A549 (cell line): Measurements from ENCODE around the gene WDR35. TPM values are rescaled to one million over a fixed set of nuclear protein-coding genes. Genes with fewer than 3 reads are reported as not detected.

Source experiments
- ATAC-seq, 2 experiments: fragments of 200-7000 bp in 1 of 2; fragments of >200 bp in 1 of 2; cut with Nextera tagmentation in 1 of 2; cut with Tn5 transposase in 1 of 2; 3 replicates each; pipeline versions ENCODE4 v1.8.0 to v1.9.1; 2018 to 2020; ENCODE audit warnings: mild to moderate bottlenecking in 1 of 2, moderate library complexity in 1 of 2
- CTCF ChIA-PET: fragments of 300-600 bp; sonication (Branson Sonifier 250); formaldehyde crosslinking; extraction: SDS; loops from one replicate; lab custom pipeline; 2021; ENCODE audit warnings: antibody characterized with exemption, inconsistent platforms; lab: Yijun Ruan, JAX
- POLR2A ChIA-PET: fragments of 350-600 bp; formaldehyde crosslinking; extraction: SDS; loops from one replicate; lab custom pipeline; 2021; ENCODE audit warnings: antibody characterized with exemption, inconsistent platforms; lab: Yijun Ruan, JAX
- DNase-seq, 2 experiments: peaks; one replicate each; pipeline versions ENCODE4 v3.0.0 to v3.0.0-alpha.2; 2011 to 2016; ENCODE audit warnings: low read depth in 1 of 2, low spot score in 1 of 2
- FAIRE-seq: peaks from 2 replicates; lab custom pipeline; 2011; peaks lifted over from hg19 to GRCh38; lab: Jason Lieb, UNC
- H3K27ac ChIP-seq, 2 experiments: fragments of >200 bp; sonication (Bioruptor Twin); formaldehyde crosslinking; 3 replicates each; pipeline ENCODE4 v1.5.1; 2016 to 2017
- H3K4me1 ChIP-seq: fragments of >200 bp; sonication (Bioruptor Twin); formaldehyde crosslinking; 3 replicates; pipeline ENCODE4 v1.6.1; 2016
- H3K4me2 ChIP-seq: fragments of >200 bp; sonication (Bioruptor Twin); formaldehyde crosslinking; 3 replicates; pipeline ENCODE4 v1.6.1; 2016
- H3K4me3 ChIP-seq: fragments of >200 bp; sonication (Bioruptor Twin); formaldehyde crosslinking; 3 replicates; pipeline ENCODE4 v1.5.1; 2016
- H3K9me3 ChIP-seq: fragments of >200 bp; sonication (Bioruptor Twin); formaldehyde crosslinking; 3 replicates; pipeline ENCODE4 v1.6.1; 2016
- BHLHE40 ChIP-seq: IDR thresholded peaks from 2 replicates; pipeline ENCODE4 v1.6.1; 2012; ENCODE audit warnings: low read depth, low read length, inconsistent platforms
- E2F6 ChIP-seq: IDR thresholded peaks from 2 replicates; pipeline ENCODE4 v1.6.1; 2012; ENCODE audit warnings: low read depth, borderline replicate concordance
- EHF ChIP-seq: fragments of 250-450 bp; sonication (Bioruptor Pico); IDR thresholded peaks from 2 replicates; pipeline ENCODE4 v1.5.0; 2020; ENCODE audit warnings: mild to moderate bottlenecking
- GATA3 ChIP-seq: IDR thresholded peaks from 2 replicates; pipeline ENCODE4 v1.6.1; 2012; ENCODE audit warnings: borderline replicate concordance
- HOXB5 ChIP-seq: fragments of 250-450 bp; sonication (Bioruptor Pico); IDR thresholded peaks from 2 replicates; pipeline ENCODE4 v1.5.0; 2020; ENCODE audit warnings: mild to moderate bottlenecking, moderate library complexity
- KDM5A ChIP-seq: fragments of 200-600 bp; sonication (generic); IDR thresholded peaks from 2 replicates; pipeline ENCODE4 v1.6.1; 2016; ENCODE audit warnings: antibody characterized with exemption, mild to moderate bottlenecking
- MAZ ChIP-seq: fragments of 150-350 bp; IDR thresholded peaks from 2 replicates; pipeline ENCODE4 v1.6.1; 2014; ENCODE audit warnings: antibody characterized with exemption, low read depth, low read length, borderline replicate concordance
- MYC ChIP-seq: IDR thresholded peaks from 2 replicates; pipeline ENCODE4 v1.6.1; 2012; ENCODE audit warnings: mild to moderate bottlenecking, inconsistent platforms, low read length, improper control_type of control experiment, borderline replicate concordance
- NPAS2 ChIP-seq: fragments of 250-450 bp; sonication (Bioruptor Pico); IDR thresholded peaks from 2 replicates; pipeline ENCODE4 v1.8.0; 2022; ENCODE audit warnings: mild to moderate bottlenecking, moderate library complexity, borderline replicate concordance
- POLR2A ChIP-seq: IDR thresholded peaks from 2 replicates; pipeline ENCODE4 v1.6.1; 2012; ENCODE audit warnings: mild to moderate bottlenecking, low read length
- RARB ChIP-seq: fragments of 250-450 bp; sonication (Bioruptor Pico); IDR thresholded peaks from 2 replicates; pipeline ENCODE4 v1.8.0; 2021; ENCODE audit warnings: mild to moderate bottlenecking, moderate library complexity
- REST ChIP-seq: fragments of 200-600 bp; sonication (generic); IDR thresholded peaks from 2 replicates; pipeline ENCODE4 v1.6.1; 2016; ENCODE audit warnings: antibody characterized with exemption, mild to moderate bottlenecking, moderate library complexity
- SREBF2 ChIP-seq: fragments of 450-650 bp; IDR thresholded peaks from 2 replicates; pipeline ENCODE4 v1.6.1; 2014; ENCODE audit warnings: mild to moderate bottlenecking, moderate library complexity
- TFCP2L1 ChIP-seq: fragments of 250-450 bp; sonication (Bioruptor Pico); IDR thresholded peaks from 2 replicates; pipeline ENCODE4 v1.5.0; 2021; ENCODE audit warnings: mild to moderate bottlenecking
- ZC3H11A ChIP-seq: fragments of 450-650 bp; IDR thresholded peaks from 2 replicates; pipeline ENCODE4 v1.6.1; 2014; ENCODE audit warnings: antibody characterized with exemption, mild to moderate bottlenecking
- WGBS: methylation state at CpG from one replicate; pipeline ENCODE4 v1.1.6; 2017; ENCODE audit errors: missing lambda C conversion rate; 5-methylcytosine and 5-hydroxymethylcytosine counted together
- polyA plus RNA-seq, 4 experiments: library from polyadenylated mRNA; depleted of rRNA in 3 of 4; stranded (reverse); fragments of >200 nt; fragmentation: RNase III in 1 of 4; extraction: RNeasy Plus Mini Kit Qiagen cat#74134 plus additional on column Dnase treatment in 1 of 4; gene quantifications; 2 replicates in 3 of 4; 3 replicates in 1 of 4; pipeline ENCODE4 v1.2.3, GENCODE V29; 2011 to 2017
- TF ChIP-seq, protein P1 (sequence below): fragments of 250-450 bp; sonication (Bioruptor Pico); IDR thresholded peaks from 2 replicates; pipeline ENCODE4 v1.5.0; 2021; ENCODE audit warnings: mild to moderate bottlenecking, moderate library complexity, borderline replicate concordance

The WDR35 gene
- polyA plus RNA-seq, 2 of the 4 experiments (the other 2 are of a cell fraction): 12.1 to 28.5 TPM

DNA sequence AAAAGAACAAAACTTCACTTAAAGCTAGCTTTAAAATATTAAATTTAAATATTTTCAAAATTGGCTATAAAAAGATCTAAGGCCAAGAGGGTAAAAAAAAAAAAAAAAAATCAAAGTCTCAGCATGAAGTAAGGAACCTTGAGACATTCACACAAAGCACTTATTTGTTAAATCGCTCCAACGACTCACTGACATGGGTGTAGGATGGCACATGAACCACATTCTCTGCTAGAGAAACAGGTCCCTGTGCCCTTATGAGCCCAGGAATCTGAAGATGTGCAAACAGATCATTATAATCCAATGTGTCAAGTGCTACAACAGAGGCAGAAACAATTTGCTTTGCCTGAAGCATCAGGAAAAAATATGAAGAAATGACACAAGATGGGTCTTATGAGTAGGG is 47.8 kb upstream of the WDR35 start:
- CTCF ChIA-PET: interaction anchor here (1.0 to 2.7 kb wide), 5 partner anchors 13 to 188 kb away, joined by 3 to 10 read pairs (median 4); partner anchors contain the start of gene SDC1
- 88% methylated on average over 2 of the region's 2 CpGs for WGBS
- TF ChIP-seq KDM5A (no peak), BHLHE40 (no peak), POLR2A (no peak), REST (no peak), NPAS2 (no peak), MYC (no peak), SREBF2 (no peak), ZC3H11A (no peak)

GRCh38 chr2:20035955-20036666 is 46.2 kb upstream of the WDR35 start:
- Histone ChIP-seq H3K4me2 (no peak overlapping the region), H3K9me3 (no peaks in the 10 kb centered on the region), H3K27ac (no peak overlapping the region), H3K4me3 (no peak overlapping the region), H3K4me1 (peaks cover 7% of the 10 kb centered on the region; the same call in 2 of the 3 replicates)
- ChIA-PET POLR2A (no interaction called here), CTCF (interaction anchor here (0.8 to 4.2 kb wide), 6 partner anchors 7 to 63 kb away, joined by 3 to 40 read pairs (median 8); no protein-coding TSS in a partner anchor)
- DNase-seq: no peak
- no peak for FAIRE-seq
- peak in 1 of 2 experiments; percentile 53; a peak in 1 of 6 replicates for ATAC-seq
- 98% methylated on average over 4 of the region's 4 CpGs for WGBS
- TF ChIP-seq BHLHE40 (no peak), TFCP2L1 (CRISPR knock-in tag) (no peak), GATA3 (no peak), EHF (CRISPR knock-in tag) (no peak), E2F6 (no peak), ZC3H11A (no peak), MAZ (no peak), RARB (no peak), HOXB5 (CRISPR knock-in tag) (no peak)
- TF ChIP-seq, protein P1, sequence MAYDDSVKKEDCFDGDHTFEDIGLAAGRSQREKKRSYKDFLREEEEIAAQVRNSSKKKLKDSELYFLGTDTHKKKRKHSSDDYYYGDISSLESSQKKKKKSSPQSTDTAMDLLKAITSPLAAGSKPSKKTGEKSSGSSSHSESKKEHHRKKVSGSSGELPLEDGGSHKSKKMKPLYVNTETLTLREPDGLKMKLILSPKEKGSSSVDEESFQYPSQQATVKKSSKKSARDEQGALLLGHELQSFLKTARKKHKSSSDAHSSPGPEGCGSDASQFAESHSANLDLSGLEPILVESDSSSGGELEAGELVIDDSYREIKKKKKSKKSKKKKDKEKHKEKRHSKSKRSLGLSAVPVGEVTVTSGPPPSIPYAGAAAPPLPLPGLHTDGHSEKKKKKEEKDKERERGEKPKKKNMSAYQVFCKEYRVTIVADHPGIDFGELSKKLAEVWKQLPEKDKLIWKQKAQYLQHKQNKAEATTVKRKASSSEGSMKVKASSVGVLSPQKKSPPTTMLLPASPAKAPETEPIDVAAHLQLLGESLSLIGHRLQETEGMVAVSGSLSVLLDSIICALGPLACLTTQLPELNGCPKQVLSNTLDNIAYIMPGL (CRISPR knock-in tag): no peak

More for the DNA sequence above, 47.8 kb upstream of the WDR35 start:
- Histone ChIP-seq H3K9me3 (no peaks in the 10 kb centered on the region), H3K4me2 (no peak overlapping the region), H3K4me1 (peaks cover 18% of the 10 kb centered on the region; the same call in 2 of the 3 replicates), H3K4me3 (no peak overlapping the region), H3K27ac (no peak overlapping the region)
- DNase-seq (no peak), FAIRE-seq (no peak), ATAC-seq (no peak)
- POLR2A ChIA-PET: interaction anchor here (0.6 to 1.2 kb wide), 2 partner anchors 14 to 25 kb away, joined by 3 to 5 read pairs; partner anchors contain the start of gene LAPTM4A
